ENCODE results near the gene NFKB2.

NFKB2 gene

GRCh38 chr10:102413053-102413705 lies 17.7 kb downstream of the NFKB2 start:
- TF ChIP-seq NFIC (IDR thresholded peaks at IDR 0.05) (no peak), FOXM1 (IDR thresholded peaks at IDR 0.05; ENCODE audit: borderline replicate concordance, low read depth) (0 out of 2 replicates have a peak, but pooled peaks have one; percentile 21), TCF12 (IDR thresholded peaks at IDR 0.05; ENCODE audit: low read depth) (no peak), YY1 (IDR thresholded peaks at IDR 0.05; ENCODE audit: low read depth) (no peak), TEAD4 (IDR thresholded peaks at IDR 0.05) (no peak), TAF1 (IDR thresholded peaks at IDR 0.05; ENCODE audit: low read depth) (no peak), CEBPB (IDR thresholded peaks at IDR 0.05) (no peak), CREB1 (IDR thresholded peaks at IDR 0.05; ENCODE audit: low read depth) (no peak), EGR1 (IDR thresholded peaks at IDR 0.05) (peak; percentile 38; the same call in 1 of the 2 replicates), ZBTB7A (IDR thresholded peaks at IDR 0.05; ENCODE audit: low read depth) (no peak), MAX (IDR thresholded peaks at IDR 0.05) (no peak)
- TF ChIP-seq, protein P1, sequence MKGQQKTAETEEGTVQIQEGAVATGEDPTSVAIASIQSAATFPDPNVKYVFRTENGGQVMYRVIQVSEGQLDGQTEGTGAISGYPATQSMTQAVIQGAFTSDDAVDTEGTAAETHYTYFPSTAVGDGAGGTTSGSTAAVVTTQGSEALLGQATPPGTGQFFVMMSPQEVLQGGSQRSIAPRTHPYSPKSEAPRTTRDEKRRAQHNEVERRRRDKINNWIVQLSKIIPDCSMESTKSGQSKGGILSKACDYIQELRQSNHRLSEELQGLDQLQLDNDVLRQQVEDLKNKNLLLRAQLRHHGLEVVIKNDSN (IDR thresholded peaks at IDR 0.05) = no peak

- no peak for TF ChIP-seq NFIC (IDR thresholded peaks at IDR 0.05)
- no peak for TF ChIP-seq CEBPB (IDR thresholded peaks at IDR 0.05)
- TF ChIP-seq ZBTB7A (IDR thresholded peaks at IDR 0.05; ENCODE audit: low read depth) = no peak
- no peak for TF ChIP-seq TCF12 (IDR thresholded peaks at IDR 0.05; ENCODE audit: low read depth)
- no peak for TF ChIP-seq TAF1 (IDR thresholded peaks at IDR 0.05; ENCODE audit: low read depth)
- no peak for TF ChIP-seq EP300 (IDR thresholded peaks at IDR 0.05; ENCODE audit: borderline replicate concordance)
- TF ChIP-seq, protein P2, sequence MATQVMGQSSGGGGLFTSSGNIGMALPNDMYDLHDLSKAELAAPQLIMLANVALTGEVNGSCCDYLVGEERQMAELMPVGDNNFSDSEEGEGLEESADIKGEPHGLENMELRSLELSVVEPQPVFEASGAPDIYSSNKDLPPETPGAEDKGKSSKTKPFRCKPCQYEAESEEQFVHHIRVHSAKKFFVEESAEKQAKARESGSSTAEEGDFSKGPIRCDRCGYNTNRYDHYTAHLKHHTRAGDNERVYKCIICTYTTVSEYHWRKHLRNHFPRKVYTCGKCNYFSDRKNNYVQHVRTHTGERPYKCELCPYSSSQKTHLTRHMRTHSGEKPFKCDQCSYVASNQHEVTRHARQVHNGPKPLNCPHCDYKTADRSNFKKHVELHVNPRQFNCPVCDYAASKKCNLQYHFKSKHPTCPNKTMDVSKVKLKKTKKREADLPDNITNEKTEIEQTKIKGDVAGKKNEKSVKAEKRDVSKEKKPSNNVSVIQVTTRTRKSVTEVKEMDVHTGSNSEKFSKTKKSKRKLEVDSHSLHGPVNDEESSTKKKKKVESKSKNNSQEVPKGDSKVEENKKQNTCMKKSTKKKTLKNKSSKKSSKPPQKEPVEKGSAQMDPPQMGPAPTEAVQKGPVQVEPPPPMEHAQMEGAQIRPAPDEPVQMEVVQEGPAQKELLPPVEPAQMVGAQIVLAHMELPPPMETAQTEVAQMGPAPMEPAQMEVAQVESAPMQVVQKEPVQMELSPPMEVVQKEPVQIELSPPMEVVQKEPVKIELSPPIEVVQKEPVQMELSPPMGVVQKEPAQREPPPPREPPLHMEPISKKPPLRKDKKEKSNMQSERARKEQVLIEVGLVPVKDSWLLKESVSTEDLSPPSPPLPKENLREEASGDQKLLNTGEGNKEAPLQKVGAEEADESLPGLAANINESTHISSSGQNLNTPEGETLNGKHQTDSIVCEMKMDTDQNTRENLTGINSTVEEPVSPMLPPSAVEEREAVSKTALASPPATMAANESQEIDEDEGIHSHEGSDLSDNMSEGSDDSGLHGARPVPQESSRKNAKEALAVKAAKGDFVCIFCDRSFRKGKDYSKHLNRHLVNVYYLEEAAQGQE (IDR thresholded peaks at IDR 0.05; ENCODE audit: low read depth) = no peak
- TF ChIP-seq, protein P1 (IDR thresholded peaks at IDR 0.05) = no peak
- no peak for TF ChIP-seq MAX (IDR thresholded peaks at IDR 0.05)
- TF ChIP-seq FOXM1 (IDR thresholded peaks at IDR 0.05; ENCODE audit: borderline replicate concordance, low read depth) = no peak
- no peak for TF ChIP-seq EGR1 (IDR thresholded peaks at IDR 0.05)
- TF ChIP-seq CREB1 (IDR thresholded peaks at IDR 0.05; ENCODE audit: low read depth) = no peak
- TF ChIP-seq RAD21 (IDR thresholded peaks at IDR 0.05; ENCODE audit: low read depth) = no peak
- no peak for TF ChIP-seq YY1 (IDR thresholded peaks at IDR 0.05; ENCODE audit: low read depth)
- no peak for TF ChIP-seq TEAD4 (IDR thresholded peaks at IDR 0.05)
These were observed 18.5 kb downstream of the NFKB2 start for GRCh38 chr10:102413806-102414561.

DNA sequence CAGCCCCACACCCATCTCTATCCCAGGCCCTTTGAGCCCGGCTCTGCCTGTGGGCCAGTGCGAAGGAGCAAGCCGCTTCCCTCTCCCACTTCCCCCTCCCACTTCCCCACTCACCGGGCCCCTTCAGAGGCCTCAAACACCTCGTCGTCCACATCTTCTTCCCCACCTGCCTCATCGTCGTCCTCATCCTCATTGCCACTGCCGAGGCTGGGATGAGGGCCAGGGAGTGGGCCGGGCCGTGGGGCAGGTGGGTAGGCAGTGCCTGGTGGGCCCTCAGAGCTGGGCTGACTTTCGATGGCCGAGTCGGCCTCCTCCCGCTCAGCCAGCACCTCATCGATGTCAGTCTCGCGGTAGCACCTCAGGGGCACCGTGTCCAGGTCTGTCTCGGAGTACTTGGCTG lies 19.2 kb downstream of the NFKB2 start:
- TF ChIP-seq TAF1 (IDR thresholded peaks at IDR 0.05; ENCODE audit: low read depth) = no peak
- TF ChIP-seq EGR1 (IDR thresholded peaks at IDR 0.05) = no peak

GRCh38 chr10:102416283-102416682 lies 20.8 kb downstream of the NFKB2 start:
- TF ChIP-seq, protein P2 (IDR thresholded peaks at IDR 0.05; ENCODE audit: low read depth) = no peak
- TF ChIP-seq EP300 (IDR thresholded peaks at IDR 0.05; ENCODE audit: borderline replicate concordance) (no peak), YY1 (IDR thresholded peaks at IDR 0.05; ENCODE audit: low read depth) (no peak), FOXM1 (IDR thresholded peaks at IDR 0.05; ENCODE audit: borderline replicate concordance, low read depth) (no peak), CEBPB (IDR thresholded peaks at IDR 0.05) (no peak), CREB1 (IDR thresholded peaks at IDR 0.05; ENCODE audit: low read depth) (no peak), NFIC (IDR thresholded peaks at IDR 0.05) (no peak), TEAD4 (IDR thresholded peaks at IDR 0.05) (no peak), TCF12 (IDR thresholded peaks at IDR 0.05; ENCODE audit: low read depth) (no peak)

DNA sequence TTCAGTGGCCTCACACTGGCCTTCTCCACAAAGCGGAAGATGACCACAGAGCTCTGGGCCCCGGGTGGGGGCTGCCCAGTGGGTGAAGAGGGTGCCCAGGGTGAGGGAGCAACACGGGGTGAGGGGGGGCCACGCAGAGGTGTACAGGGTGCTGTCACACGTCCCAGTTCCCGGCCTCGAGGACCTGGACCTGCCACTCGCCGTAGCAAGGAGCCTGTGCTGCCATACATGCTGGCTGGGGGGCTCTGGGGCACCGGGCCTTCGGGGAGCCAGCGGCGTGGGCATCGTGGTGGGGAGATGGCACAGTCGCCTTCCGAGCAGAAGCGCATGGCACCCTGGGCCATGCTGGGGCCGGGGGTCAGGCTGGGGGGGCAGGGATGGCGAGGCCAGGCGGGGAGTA lies 21.2 kb downstream of the NFKB2 start:
- TF ChIP-seq YY1 (IDR thresholded peaks at IDR 0.05; ENCODE audit: low read depth) (no peak), CEBPB (IDR thresholded peaks at IDR 0.05) (no peak), EP300 (IDR thresholded peaks at IDR 0.05; ENCODE audit: borderline replicate concordance) (no peak), FOXM1 (IDR thresholded peaks at IDR 0.05; ENCODE audit: borderline replicate concordance, low read depth) (no peak), NFIC (IDR thresholded peaks at IDR 0.05) (no peak), TCF12 (IDR thresholded peaks at IDR 0.05; ENCODE audit: low read depth) (no peak), EGR1 (IDR thresholded peaks at IDR 0.05) (no peak), TEAD4 (IDR thresholded peaks at IDR 0.05) (no peak), CREB1 (IDR thresholded peaks at IDR 0.05; ENCODE audit: low read depth) (no peak), TAF1 (IDR thresholded peaks at IDR 0.05; ENCODE audit: low read depth) (no peak), MAX (IDR thresholded peaks at IDR 0.05) (no peak), ZBTB7A (IDR thresholded peaks at IDR 0.05; ENCODE audit: low read depth) (no peak), RAD21 (IDR thresholded peaks at IDR 0.05; ENCODE audit: low read depth) (no peak)
- TF ChIP-seq, protein P1 (IDR thresholded peaks at IDR 0.05) = no peak
- TF ChIP-seq, protein P2 (IDR thresholded peaks at IDR 0.05; ENCODE audit: low read depth) = no peak

All from Ishikawa (cell line).